ENCODE results near the gene PPP4C.

GRCh38 chr16:30028438-30029076 lies 47.2 kb upstream of the PPP4C start:
- TF ChIP-seq EZH2 (IDR thresholded peaks at IDR 0.05; ENCODE audit: borderline replicate concordance), result no peak
- TF ChIP-seq, protein P1, sequence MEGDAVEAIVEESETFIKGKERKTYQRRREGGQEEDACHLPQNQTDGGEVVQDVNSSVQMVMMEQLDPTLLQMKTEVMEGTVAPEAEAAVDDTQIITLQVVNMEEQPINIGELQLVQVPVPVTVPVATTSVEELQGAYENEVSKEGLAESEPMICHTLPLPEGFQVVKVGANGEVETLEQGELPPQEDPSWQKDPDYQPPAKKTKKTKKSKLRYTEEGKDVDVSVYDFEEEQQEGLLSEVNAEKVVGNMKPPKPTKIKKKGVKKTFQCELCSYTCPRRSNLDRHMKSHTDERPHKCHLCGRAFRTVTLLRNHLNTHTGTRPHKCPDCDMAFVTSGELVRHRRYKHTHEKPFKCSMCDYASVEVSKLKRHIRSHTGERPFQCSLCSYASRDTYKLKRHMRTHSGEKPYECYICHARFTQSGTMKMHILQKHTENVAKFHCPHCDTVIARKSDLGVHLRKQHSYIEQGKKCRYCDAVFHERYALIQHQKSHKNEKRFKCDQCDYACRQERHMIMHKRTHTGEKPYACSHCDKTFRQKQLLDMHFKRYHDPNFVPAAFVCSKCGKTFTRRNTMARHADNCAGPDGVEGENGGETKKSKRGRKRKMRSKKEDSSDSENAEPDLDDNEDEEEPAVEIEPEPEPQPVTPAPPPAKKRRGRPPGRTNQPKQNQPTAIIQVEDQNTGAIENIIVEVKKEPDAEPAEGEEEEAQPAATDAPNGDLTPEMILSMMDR (IDR thresholded peaks at IDR 0.05; ENCODE audit: poor library complexity), result no peak
